Neural progenitor cell (in vitro differentiated cells): Measurements from ENCODE around the gene C11orf52. TPM values are rescaled to one million over a fixed set of nuclear protein-coding genes. Genes with fewer than 3 reads are reported as not detected.
"Not testable (repeated sequence)": the region's sequence is repeated elsewhere in the genome, so short reads cannot be mapped to it uniquely, and the experiment has no call there.

ENCODE experiments used
- DNase-seq: peaks from one replicate; pipeline ENCODE4 v3.0.0-alpha.2; 2016; ENCODE audit warnings: low spot score
- H2AFZ ChIP-seq: fragments of 200-600 bp; sonication (generic); replicated peaks from 2 replicates; pipeline ENCODE4 v1.6.1; 2016; ENCODE audit warnings: antibody characterized with exemption
- H3F3A ChIP-seq: fragments of 200-600 bp; sonication (generic); 2 replicates; pipeline ENCODE4 v1.6.1; 2016; ENCODE audit warnings: antibody characterized with exemption, low read depth
- H3K27ac ChIP-seq: fragments of 200-600 bp; sonication (generic); 2 replicates; pipeline ENCODE4 v1.5.1; 2016; ENCODE audit warnings: mild to moderate bottlenecking
- H3K27me3 ChIP-seq: fragments of 200-600 bp; sonication (generic); 2 replicates; pipeline ENCODE4 v1.6.1; 2016; ENCODE audit warnings: mild to moderate bottlenecking, moderate library complexity
- H3K36me3 ChIP-seq: fragments of 200-600 bp; sonication (generic); 2 replicates; pipeline ENCODE4 v1.5.1; 2016
- H3K4me1 ChIP-seq: fragments of 200-600 bp; sonication (generic); 2 replicates; pipeline ENCODE4 v1.6.1; 2016; ENCODE audit warnings: mixed run types
- H3K4me2 ChIP-seq: fragments of 200-600 bp; sonication (generic); 2 replicates; pipeline ENCODE4 v1.6.1; 2016
- H3K4me3 ChIP-seq: fragments of 200-600 bp; sonication (generic); 2 replicates; pipeline ENCODE4 v1.5.1; 2016
- H3K79me2 ChIP-seq: fragments of 200-600 bp; sonication (generic); 2 replicates; pipeline ENCODE4 v1.6.1; 2016; ENCODE audit warnings: low read depth
- H3K9ac ChIP-seq: fragments of 200-600 bp; sonication (generic); 2 replicates; pipeline ENCODE4 v1.6.1; 2016
- H3K9me3 ChIP-seq: fragments of 200-600 bp; sonication (generic); 2 replicates; pipeline ENCODE4 v1.5.1; 2016; ENCODE audit warnings: low read depth
- H4K20me1 ChIP-seq: fragments of 200-600 bp; sonication (generic); 2 replicates; pipeline ENCODE4 v1.6.1; 2016; ENCODE audit warnings: low read depth
- H3K27ac Mint-ChIP-seq: 3 replicates; pipeline ENCODE4 v1.8.0; 2021; ENCODE audit warnings: mixed read lengths
- H3K27me3 Mint-ChIP-seq: 2 replicates; pipeline ENCODE4 v1.8.0; 2022; ENCODE audit warnings: low read depth, mild to moderate bottlenecking, inconsistent platforms, moderate library complexity, mixed read lengths; ENCODE audit not compliant: insufficient read depth
- H3K36me3 Mint-ChIP-seq: 3 replicates; pipeline ENCODE4 v1.8.0; 2021; ENCODE audit warnings: mixed read lengths
- H3K4me1 Mint-ChIP-seq: 3 replicates; pipeline ENCODE4 v1.8.0; 2021; ENCODE audit warnings: mixed read lengths
- H3K4me3 Mint-ChIP-seq: 3 replicates; pipeline ENCODE4 v1.8.0; 2021; ENCODE audit warnings: mild to moderate bottlenecking, moderate library complexity, mixed read lengths
- H3K9me3 Mint-ChIP-seq: 3 replicates; pipeline ENCODE4 v1.8.0; 2020; ENCODE audit warnings: mixed read lengths
- EZH2 ChIP-seq: fragments of 200-600 bp; sonication (generic); IDR thresholded peaks from 2 replicates; pipeline ENCODE4 v1.6.1; 2017; ENCODE audit warnings: antibody characterized with exemption, mild to moderate bottlenecking, moderate library complexity
- EZH2phosphoT487 ChIP-seq: fragments of 200-600 bp; sonication (generic); IDR thresholded peaks from 2 replicates; pipeline ENCODE4 v1.6.1; 2017; ENCODE audit warnings: antibody characterized with exemption
- total RNA-seq: library from RNA; depleted of rRNA; stranded (reverse); fragments of >200 nt; gene quantifications from 2 replicates; pipeline ENCODE4 v1.2.3, GENCODE V29; 2015; ENCODE audit warnings: low replicate concordance
- TF ChIP-seq, protein P1 (sequence below): fragments of 200-600 bp; sonication (generic); IDR thresholded peaks from 2 replicates; pipeline ENCODE4 v1.5.1; 2017; ENCODE audit warnings: antibody characterized with exemption, mild to moderate bottlenecking

The C11orf52 gene
- total RNA-seq, 1 donor from 2014 or later, result not detected

DNA sequence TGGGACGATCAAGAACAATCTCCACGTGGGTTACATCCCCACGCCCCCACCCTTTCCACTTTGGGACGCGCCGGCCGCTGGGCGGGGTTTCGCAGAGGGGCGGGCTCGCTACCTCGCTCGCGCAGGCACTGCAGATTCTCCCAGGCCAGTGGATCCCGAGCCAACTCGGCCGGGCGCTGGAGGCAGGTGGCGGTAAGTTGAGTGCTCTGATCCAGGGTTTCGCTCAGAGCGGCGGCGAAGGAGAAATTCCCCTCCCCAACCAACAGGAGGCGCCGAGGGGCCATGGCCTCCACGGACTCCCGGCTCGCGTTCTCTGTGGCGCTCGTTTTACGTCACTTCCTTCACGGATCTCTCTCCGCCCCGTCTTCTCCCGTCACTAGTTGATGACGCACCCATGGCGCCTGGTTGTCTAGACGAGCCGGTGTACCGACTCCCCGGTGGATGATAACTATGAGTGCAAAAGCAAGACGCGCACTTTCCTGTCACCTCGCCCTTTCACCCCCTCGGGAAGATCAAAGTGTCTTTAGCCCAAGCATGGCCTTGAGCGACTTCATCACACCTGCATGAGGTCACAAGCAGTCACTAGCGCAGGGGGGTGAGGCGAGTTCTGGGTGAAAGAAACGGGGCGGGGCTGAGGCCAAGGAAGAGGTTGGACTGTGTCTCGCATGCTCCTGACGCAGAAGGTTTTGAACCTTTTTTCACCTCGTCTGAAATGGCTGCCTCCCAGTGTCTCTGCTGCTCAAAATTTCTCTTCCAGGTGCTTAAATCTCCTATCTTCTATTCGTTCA lies 39.7 kb upstream of the C11orf52 start, which contains the start of the genes CFAP68 and FDXACB1:
Gene CFAP68 (plus strand): TSS at position 693 of the 788 bp plus-strand sequence. CDS start 20 bp downstream, at position 713.
Gene FDXACB1 (minus strand): TSS at position 317 of the 788 bp plus-strand sequence. CDS start 33 bp downstream, at position 284.
- Mint-ChIP-seq H3K9me3 (no peaks in the 10 kb centered on the region), H3K4me3 (peak within 1 kb of the TSS; percentile 92), H3K36me3 (no peaks in the 10 kb centered on the region), H3K27me3 (peaks cover 3% of the 10 kb centered on the region), H3K27ac (peak within 1 kb of the TSS; percentile 97), H3K4me1 (peaks cover 18% of the 10 kb centered on the region)
- no peaks in the 10 kb centered on the region for H3K27me3 ChIP-seq
- H4K20me1 ChIP-seq, result no peaks in the 10 kb centered on the region
- H3K4me1 ChIP-seq, result peaks cover 7% of the 10 kb centered on the region
- TF ChIP-seq EZH2phosphoT487, result no peak
- TF ChIP-seq EZH2, result no peak
- TF ChIP-seq, protein P1, sequence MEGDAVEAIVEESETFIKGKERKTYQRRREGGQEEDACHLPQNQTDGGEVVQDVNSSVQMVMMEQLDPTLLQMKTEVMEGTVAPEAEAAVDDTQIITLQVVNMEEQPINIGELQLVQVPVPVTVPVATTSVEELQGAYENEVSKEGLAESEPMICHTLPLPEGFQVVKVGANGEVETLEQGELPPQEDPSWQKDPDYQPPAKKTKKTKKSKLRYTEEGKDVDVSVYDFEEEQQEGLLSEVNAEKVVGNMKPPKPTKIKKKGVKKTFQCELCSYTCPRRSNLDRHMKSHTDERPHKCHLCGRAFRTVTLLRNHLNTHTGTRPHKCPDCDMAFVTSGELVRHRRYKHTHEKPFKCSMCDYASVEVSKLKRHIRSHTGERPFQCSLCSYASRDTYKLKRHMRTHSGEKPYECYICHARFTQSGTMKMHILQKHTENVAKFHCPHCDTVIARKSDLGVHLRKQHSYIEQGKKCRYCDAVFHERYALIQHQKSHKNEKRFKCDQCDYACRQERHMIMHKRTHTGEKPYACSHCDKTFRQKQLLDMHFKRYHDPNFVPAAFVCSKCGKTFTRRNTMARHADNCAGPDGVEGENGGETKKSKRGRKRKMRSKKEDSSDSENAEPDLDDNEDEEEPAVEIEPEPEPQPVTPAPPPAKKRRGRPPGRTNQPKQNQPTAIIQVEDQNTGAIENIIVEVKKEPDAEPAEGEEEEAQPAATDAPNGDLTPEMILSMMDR, result peak; percentile 84
- DNase-seq, result peak; percentile 99
- peaks cover 14% of the 10 kb centered on the region for H3F3A ChIP-seq
- H3K4me2 ChIP-seq, result peak within 1 kb of the TSS; percentile 89
- no peaks in the 10 kb centered on the region for H3K9me3 ChIP-seq
- H3K36me3 ChIP-seq, result no peaks in the 10 kb centered on the region
- H3K9ac ChIP-seq, result peak within 1 kb of the TSS; percentile 71
- peak within 1 kb of the TSS; percentile 88 for H2AFZ ChIP-seq
- H3K79me2 ChIP-seq, result peaks cover 8% of the 10 kb centered on the region
- peak within 1 kb of the TSS; percentile 73 for H3K4me3 ChIP-seq
- peak within 1 kb of the TSS; percentile 90 for H3K27ac ChIP-seq

DNA sequence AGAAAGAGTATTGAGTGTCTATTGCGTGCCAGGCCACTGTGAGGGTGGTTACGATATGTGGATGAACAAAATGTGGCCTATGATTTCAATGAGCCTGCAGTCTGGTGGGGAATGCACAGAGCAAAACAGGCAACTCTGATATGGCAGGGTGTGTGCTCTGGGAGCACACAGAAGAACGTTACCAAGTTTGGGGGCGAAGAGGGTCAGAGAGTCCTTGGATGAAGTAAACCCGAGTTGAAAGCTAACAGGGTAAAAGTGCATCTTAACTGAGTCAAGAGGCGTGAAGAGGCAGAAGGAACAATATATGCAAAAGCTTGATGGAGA lies 39.1 kb upstream of the C11orf52 start:
- Histone ChIP-seq H3F3A (peaks cover 14% of the 10 kb centered on the region), H3K79me2 (peaks cover 8% of the 10 kb centered on the region), H3K4me1 (peaks cover 7% of the 10 kb centered on the region), H2AFZ (peak overlapping the region; percentile 88), H3K27ac (peak overlapping the region; percentile 90), H3K9ac (peak overlapping the region; percentile 71), H3K36me3 (no peaks in the 10 kb centered on the region), H3K4me3 (peak overlapping the region; percentile 73), H4K20me1 (no peaks in the 10 kb centered on the region), H3K4me2 (peak overlapping the region; percentile 89), H3K27me3 (no peaks in the 10 kb centered on the region), H3K9me3 (no peaks in the 10 kb centered on the region)
- peaks cover 18% of the 10 kb centered on the region for H3K4me1 Mint-ChIP-seq
- H3K4me3 Mint-ChIP-seq, result peak overlapping the region; percentile 92
- no peak for DNase-seq
- no peak for TF ChIP-seq EZH2phosphoT487
- TF ChIP-seq EZH2, result no peak
- TF ChIP-seq, protein P1, result no peak
- H3K27ac Mint-ChIP-seq, result peak overlapping the region; percentile 97
- H3K27me3 Mint-ChIP-seq, result peaks cover 3% of the 10 kb centered on the region
- no peaks in the 10 kb centered on the region for H3K9me3 Mint-ChIP-seq
- no peaks in the 10 kb centered on the region for H3K36me3 Mint-ChIP-seq

DNA sequence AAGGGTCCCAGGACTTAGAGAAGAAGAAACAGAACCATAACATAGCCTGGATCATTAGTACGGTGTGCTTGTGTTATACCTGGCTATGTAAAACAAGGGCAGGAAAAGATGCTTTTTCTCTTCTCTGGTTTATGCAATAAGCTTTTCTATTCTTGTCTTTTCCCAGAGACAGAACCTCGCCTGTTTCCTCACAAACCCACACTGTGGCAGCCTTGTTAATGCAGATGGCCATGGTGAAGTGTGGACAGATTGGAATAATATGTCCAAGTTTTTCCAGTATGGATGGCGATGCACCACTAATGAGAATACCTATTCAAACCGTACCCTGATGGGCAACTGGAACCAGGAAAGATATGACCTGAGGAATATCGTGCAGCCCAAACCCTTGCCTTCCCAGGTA lies 36.5 kb upstream of the C11orf52 start:
- no peaks in the 10 kb centered on the region for H3K9me3 ChIP-seq
- H4K20me1 ChIP-seq, result no peaks in the 10 kb centered on the region
- peaks cover 10% of the 10 kb centered on the region for H3K4me1 Mint-ChIP-seq
- no peaks in the 10 kb centered on the region for H3K9me3 Mint-ChIP-seq
- no peaks in the 10 kb centered on the region for H3K36me3 ChIP-seq
- no peak overlapping the region for H3K9ac ChIP-seq
- H3F3A ChIP-seq, result peaks cover 14% of the 10 kb centered on the region
- H3K79me2 ChIP-seq, result peaks cover 8% of the 10 kb centered on the region
- H2AFZ ChIP-seq, result no peak overlapping the region
- DNase-seq, result no peak
- H3K4me2 ChIP-seq, result no peak overlapping the region
- TF ChIP-seq EZH2phosphoT487 (no peak), EZH2 (no peak)
- TF ChIP-seq, protein P1, result no peak
- no peak overlapping the region for H3K4me3 ChIP-seq
- peaks cover 5% of the 10 kb centered on the region for H3K27me3 Mint-ChIP-seq
- H3K27ac ChIP-seq, result no peak overlapping the region
- no peak overlapping the region for H3K4me3 Mint-ChIP-seq
- no peak overlapping the region for H3K27ac Mint-ChIP-seq
- H3K36me3 Mint-ChIP-seq, result no peaks in the 10 kb centered on the region
- H3K4me1 ChIP-seq, result peaks cover 7% of the 10 kb centered on the region
- H3K27me3 ChIP-seq, result no peaks in the 10 kb centered on the region

DNA sequence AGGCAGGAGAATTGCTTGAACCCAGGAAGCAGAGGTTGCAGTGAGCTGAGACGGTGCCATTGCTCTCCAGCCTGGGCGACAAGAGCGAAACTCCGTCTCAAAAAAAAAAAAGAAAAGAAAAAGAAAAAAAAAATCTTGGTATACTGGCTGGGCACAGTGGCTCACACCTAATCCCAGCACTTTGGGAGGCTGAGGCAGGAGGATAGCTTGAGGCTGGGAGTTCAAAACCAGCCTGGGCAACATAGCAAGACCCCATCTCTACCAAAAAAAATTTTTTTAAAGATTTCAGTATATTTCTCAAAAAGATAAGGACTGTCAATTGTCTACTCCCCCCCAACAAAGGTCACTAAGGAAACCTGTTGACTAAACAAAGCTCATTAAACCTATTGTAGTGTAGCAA lies 33.7 kb upstream of the C11orf52 start:
- not testable (repeated sequence) for H3K27me3 Mint-ChIP-seq, H3K4me3 ChIP-seq, H3K4me1 Mint-ChIP-seq, H3K4me2 ChIP-seq, H3K27ac ChIP-seq, H4K20me1 ChIP-seq, H3K9ac ChIP-seq, H2AFZ ChIP-seq, H3K27ac Mint-ChIP-seq, DNase-seq, H3K27me3 ChIP-seq, H3K36me3 Mint-ChIP-seq, H3K4me3 Mint-ChIP-seq, H3K4me1 ChIP-seq, H3K36me3 ChIP-seq, H3K9me3 ChIP-seq, H3K79me2 ChIP-seq, H3F3A ChIP-seq, H3K9me3 Mint-ChIP-seq
